Spleen (tissue), 11 donors: ENCODE measurements around the gene SCNN1G. TPM values are rescaled to one million over a fixed set of nuclear protein-coding genes. Genes with fewer than 3 reads are reported as not detected.

Experiments used
- DNase-seq: peaks from one replicate; pipeline ENCODE4 v3.0.0-alpha.2; 2020
- H3K27ac ChIP-seq, 8 donors: fragments of 200-600 bp; sonication (generic) in 7 of 8; 1 replicate in 4 of 8; 2 replicates in 4 of 8; pipeline versions ENCODE4 v1.5.0 to v1.8.0; 2016 to 2021; ENCODE audit warnings: inconsistent platforms in 4 of 8, mild to moderate bottlenecking in 4 of 8, moderate library complexity in 1 of 8
- H3K27me3 ChIP-seq, 7 donors: fragments of 200-600 bp; sonication (generic) in 6 of 7; replicated peaks in 1 of 7; 1 replicate in 4 of 7; 2 replicates in 3 of 7; pipeline versions ENCODE4 v1.5.0 to v1.8.0; 2016 to 2021; ENCODE audit warnings: inconsistent platforms in 3 of 7, mild to moderate bottlenecking in 1 of 7
- H3K36me3 ChIP-seq, 6 donors: fragments of 200-600 bp; sonication (generic) in 5 of 6; 1 replicate in 4 of 6; 2 replicates in 2 of 6; pipeline versions ENCODE4 v1.5.0 to v1.8.0; 2016 to 2021; ENCODE audit warnings: inconsistent platforms in 2 of 6
- H3K4me1 ChIP-seq, 6 donors: fragments of 200-600 bp; sonication (generic) in 5 of 6; 1 replicate in 3 of 6; 2 replicates in 3 of 6; pipeline versions ENCODE4 v1.5.0 to v1.8.0; 2016 to 2021; ENCODE audit warnings: inconsistent platforms in 3 of 6
- H3K4me3 ChIP-seq, 8 donors: fragments of 200-600 bp; sonication (generic) in 7 of 8; 1 replicate in 4 of 8; 2 replicates in 4 of 8; pipeline versions ENCODE4 v1.5.0 to v1.8.0; 2016 to 2021; ENCODE audit warnings: inconsistent platforms in 4 of 8, mild to moderate bottlenecking in 4 of 8, moderate library complexity in 2 of 8
- H3K9me3 ChIP-seq, 8 donors: fragments of 200-600 bp; sonication (generic) in 7 of 8; 1 replicate in 4 of 8; 2 replicates in 4 of 8; pipeline versions ENCODE4 v1.5.0 to v1.8.0; 2016 to 2021; ENCODE audit warnings: inconsistent platforms in 4 of 8
- CTCF ChIP-seq, 11 experiments: fragments of 200-600 bp in 7 of 11; fragments of 450-650 bp in 4 of 11; sonication (generic) in 4 of 11; IDR thresholded peaks in 8 of 11; conservative IDR thresholded peaks in 3 of 11; 1 replicate in 7 of 11; 2 replicates in 4 of 11; pipeline versions ENCODE4 v1.4.0 to v1.8.0; 2016 to 2021; ENCODE audit warnings: antibody characterized with exemption in 11 of 11, inconsistent platforms in 4 of 11, mild to moderate bottlenecking in 1 of 11
- POLR2A ChIP-seq, 3 donors: fragments of 450-650 bp; IDR thresholded peaks; one replicate each; pipeline ENCODE4 v1.5.1; 2017; ENCODE audit warnings: antibody characterized with exemption in 3 of 3, mild to moderate bottlenecking in 1 of 3
- POLR2AphosphoS5 ChIP-seq, 3 donors: sonication (generic); formaldehyde crosslinking; IDR thresholded peaks; one replicate each; pipeline ENCODE4 v1.5.1; 2017; ENCODE audit warnings: antibody characterized with exemption in 3 of 3
- WGBS, 5 donors: extraction: QIAGEN DNeasy Blood & Tissue Kit in 3 of 5; methylation state at CpG; one replicate each; pipeline versions ENCODE4 v1.1.5 to v1.1.7; 2013 to 2018; 5-methylcytosine and 5-hydroxymethylcytosine counted together
- intact Hi-C: fragments of 100-400 bp; cut with DNase I; formaldehyde crosslinking; loops from one replicate; pipeline ENCODE4 v1.15.0; 2023; ENCODE audit warnings: low total_unique reads
- polyA plus RNA-seq, 3 donors: library from polyadenylated mRNA; stranded (reverse); fragments of 200-250 nt; gene quantifications; one replicate each; pipeline ENCODE4 v1.2.1, GENCODE V29; 2013
- total RNA-seq, 7 donors: library from RNA; depleted of rRNA in 3 of 7; stranded (reverse); fragments of >200 nt in 3 of 7; fragmentation: NEBNext Ultra II Directional in 4 of 7; extraction: Animal tissue kit (Norgen Biotek cat#: 25700) in 4 of 7; gene quantifications; one replicate each; pipeline versions ENCODE4 v1.1.0 to v1.2.1, GENCODE V29; 2016 to 2021
- donor health status: healthy with polysubstance abuse.
- donor health status: DM: no; HTN: no; CAD: no; lungs with moderate emphysema.
- donor health status: DM: no; HTN: no; CAD: no.
- donor health status: Bipolar disorder and iron deficiency.
- donor health status: healthy.
- donor health status: DM: no; HTN: no; CAD: no.
- donor health status: DM: yes; HTN: yes; CAD: no.

SCNN1G gene
- total and polyA plus RNA-seq, 10 donors = 0.03 TPM; not detected in 8

DNA sequence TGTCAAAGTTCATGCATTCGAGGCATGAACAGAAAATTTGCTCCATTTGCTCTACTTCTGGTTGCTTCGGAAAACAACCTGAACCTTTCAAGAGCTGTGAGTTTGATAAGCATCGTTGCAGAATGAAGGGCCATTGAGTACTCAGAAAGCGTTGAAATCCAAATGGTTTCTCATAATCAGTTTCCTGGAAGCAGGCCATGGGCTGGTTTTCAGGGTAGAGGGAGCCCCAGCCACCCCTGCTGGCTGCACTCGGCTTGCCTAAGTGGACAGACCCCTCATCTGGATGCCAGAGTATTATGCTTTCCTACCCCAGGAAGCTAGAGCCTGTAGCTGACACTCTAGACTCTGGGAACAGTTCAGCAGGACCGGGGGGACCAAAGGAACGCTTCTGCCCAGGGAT, 24.4 kb downstream of the SCNN1G start:
- Histone ChIP-seq H3K4me1 (no peaks in the 10 kb centered on the region), H3K9me3 (no peaks in the 10 kb centered on the region), H3K36me3 (no peaks in the 10 kb centered on the region), H3K27ac (no peak overlapping the region), H3K27me3 (peaks cover 0 to 48% (median 0%) of the 10 kb centered on the region in 7 donors), H3K4me3 (no peak overlapping the region)
- DNase-seq = no peak
- TF ChIP-seq POLR2AphosphoS5 (IDR thresholded peaks at IDR 0.05) = no peak
- 64 to 80% (median 71%) methylated on average over 7 of the region's 7 CpGs for WGBS, 5 donors
- intact Hi-C loops = no loop called here

- H3K27me3 ChIP-seq = peaks cover 0 to 43% (median 0%) of the 10 kb centered on the region in 7 donors
- no peaks in the 10 kb centered on the region for H3K9me3 ChIP-seq
- no peaks in the 10 kb centered on the region for H3K36me3 ChIP-seq
- no peaks in the 10 kb centered on the region for H3K4me1 ChIP-seq
- no peak overlapping the region for H3K27ac ChIP-seq
- TF ChIP-seq POLR2AphosphoS5 (IDR thresholded peaks at IDR 0.05) (no peak), CTCF (IDR thresholded peaks at IDR 0.05 in 8 of 11, conservative IDR thresholded peaks at IDR 0.05 in 3 of 11) (no peak), POLR2A (IDR thresholded peaks at IDR 0.05) (no peak)
- no peak overlapping the region for H3K4me3 ChIP-seq
- WGBS, 5 donors = 66 to 77% (median 73%) methylated on average over 3 of the region's 3 CpGs
- DNase-seq = no peak
- intact Hi-C loops = no loop called here
Observed at GRCh38 chr16:23207485-23207884, 24.9 kb downstream of the SCNN1G start.

- H3K9me3 ChIP-seq = no peaks in the 10 kb centered on the region
- DNase-seq = no peak
- TF ChIP-seq CTCF (IDR thresholded peaks at IDR 0.05 in 8 of 11, conservative IDR thresholded peaks at IDR 0.05 in 3 of 11) (no peak), POLR2A (IDR thresholded peaks at IDR 0.05) (no peak), POLR2AphosphoS5 (IDR thresholded peaks at IDR 0.05) (no peak)
- H3K27ac ChIP-seq = no peak overlapping the region
- H3K27me3 ChIP-seq = peaks cover 0 to 39% (median 0%) of the 10 kb centered on the region in 7 donors
- no peaks in the 10 kb centered on the region for H3K36me3 ChIP-seq
- 79 to 97% (median 86%) methylated on average over 9 of the region's 9 CpGs for WGBS, 5 donors
- no peaks in the 10 kb centered on the region for H3K4me1 ChIP-seq
- intact Hi-C loops = no loop called here
- H3K4me3 ChIP-seq = no peak overlapping the region
Observed at GRCh38 chr16:23209606-23210005, 27.1 kb downstream of the SCNN1G start.

- no peak overlapping the region for H3K4me3 ChIP-seq
- peaks cover 0 to 27% (median 0%) of the 10 kb centered on the region in 7 donors for H3K27me3 ChIP-seq
- H3K4me1 ChIP-seq = no peaks in the 10 kb centered on the region
- WGBS, 5 donors = 71 to 82% (median 76%) methylated on average over 3 of the region's 3 CpGs
- no peak for DNase-seq
- H3K36me3 ChIP-seq = no peaks in the 10 kb centered on the region
- no peaks in the 10 kb centered on the region for H3K9me3 ChIP-seq
- TF ChIP-seq CTCF (IDR thresholded peaks at IDR 0.05 in 8 of 11, conservative IDR thresholded peaks at IDR 0.05 in 3 of 11) (no peak), POLR2A (IDR thresholded peaks at IDR 0.05) (no peak), POLR2AphosphoS5 (IDR thresholded peaks at IDR 0.05) (no peak)
- no peak overlapping the region for H3K27ac ChIP-seq
- intact Hi-C loops = no loop called here
Observed at GRCh38 chr16:23213831-23214230, 31.3 kb downstream of the SCNN1G start.

DNA sequence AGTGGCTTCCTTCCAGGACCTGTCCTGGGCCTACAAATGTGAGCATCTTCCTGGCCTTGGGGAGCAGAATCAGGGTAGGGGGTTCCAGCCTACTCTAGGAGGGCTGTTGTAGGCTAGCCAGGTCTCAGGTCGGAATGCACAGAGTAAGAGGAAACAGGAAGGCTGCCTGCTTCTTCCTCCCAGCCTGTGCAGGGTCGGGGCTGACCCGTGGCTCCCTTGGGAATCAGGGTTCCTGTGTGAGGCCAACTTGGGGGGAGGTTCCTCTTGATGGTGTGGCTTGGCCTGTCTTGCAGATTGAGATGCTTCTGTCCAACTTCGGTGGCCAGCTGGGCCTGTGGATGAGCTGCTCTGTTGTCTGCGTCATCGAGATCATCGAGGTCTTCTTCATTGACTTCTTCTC, 32.3 kb downstream of the SCNN1G start:
- H3K27me3 ChIP-seq = peaks cover 0 to 19% (median 0%) of the 10 kb centered on the region in 7 donors
- H3K4me1 ChIP-seq = no peaks in the 10 kb centered on the region
- 30 to 66% (median 55%) methylated on average over 3 to 7 of the region's 7 CpGs for WGBS, 5 donors
- H3K27ac ChIP-seq = no peak overlapping the region
- H3K36me3 ChIP-seq = no peaks in the 10 kb centered on the region
- intact Hi-C loops = no loop called here
- no peak for TF ChIP-seq POLR2AphosphoS5 (IDR thresholded peaks at IDR 0.05)
- TF ChIP-seq CTCF (IDR thresholded peaks at IDR 0.05 in 8 of 11, conservative IDR thresholded peaks at IDR 0.05 in 3 of 11) = no peak
- no peak for TF ChIP-seq POLR2A (IDR thresholded peaks at IDR 0.05)
- no peak for DNase-seq
- H3K9me3 ChIP-seq = no peaks in the 10 kb centered on the region
- no peak overlapping the region for H3K4me3 ChIP-seq
